Measurements from ENCODE around the gene DGKI.

Gene DGKI

GRCh38 chr7:137576481-137576880, 270.3 kb downstream of the DGKI start:
- no peak for TF ChIP-seq CTCF (conservative IDR thresholded peaks at IDR 0.05; ENCODE audit: control insufficient read depth, insufficient read depth, low read depth, low read length)
- no peak overlapping the region for H3K4me3 ChIP-seq (ENCODE audit: control insufficient read depth, low read depth, low read length)

GRCh38 chr7:137574812-137575211, 272.0 kb downstream of the DGKI start:
- DNase-seq (ENCODE audit: low read depth) = no peak
- TF ChIP-seq CTCF (conservative IDR thresholded peaks at IDR 0.05; ENCODE audit: control insufficient read depth, insufficient read depth, low read depth, low read length) = no peak
- H3K4me3 ChIP-seq (ENCODE audit: control insufficient read depth, low read depth, low read length) = no peak overlapping the region

More at GRCh38 chr7:137576481-137576880, 270.3 kb downstream of the DGKI start:
- no peak for DNase-seq (ENCODE audit: low read depth)

GRCh38 chr7:137572056-137572784, 274.6 kb downstream of the DGKI start:
- H3K4me3 ChIP-seq (ENCODE audit: control insufficient read depth, low read depth, low read length) = no peak overlapping the region
- TF ChIP-seq CTCF (conservative IDR thresholded peaks at IDR 0.05; ENCODE audit: control insufficient read depth, insufficient read depth, low read depth, low read length) = no peak
- DNase-seq (ENCODE audit: low read depth) = peak; percentile 23

- no peak for DNase-seq (ENCODE audit: low read depth)
- TF ChIP-seq CTCF (conservative IDR thresholded peaks at IDR 0.05; ENCODE audit: control insufficient read depth, insufficient read depth, low read depth, low read length) = no peak
- no peak overlapping the region for H3K4me3 ChIP-seq (ENCODE audit: control insufficient read depth, low read depth, low read length)
Observed at GRCh38 chr7:137564677-137565076, 282.1 kb downstream of the DGKI start.

GRCh38 chr7:137563981-137564380, 282.8 kb downstream of the DGKI start:
- peak; percentile 18 for DNase-seq (ENCODE audit: low read depth)
- no peak overlapping the region for H3K4me3 ChIP-seq (ENCODE audit: control insufficient read depth, low read depth, low read length)
- TF ChIP-seq CTCF (conservative IDR thresholded peaks at IDR 0.05; ENCODE audit: control insufficient read depth, insufficient read depth, low read depth, low read length) = no peak

- H3K4me3 ChIP-seq (ENCODE audit: control insufficient read depth, low read depth, low read length) = no peak overlapping the region
- DNase-seq (ENCODE audit: low read depth) = no peak
- TF ChIP-seq CTCF (conservative IDR thresholded peaks at IDR 0.05; ENCODE audit: control insufficient read depth, insufficient read depth, low read depth, low read length) = no peak
Observed at GRCh38 chr7:137547485-137547884, 299.3 kb downstream of the DGKI start.
